Gastroesophageal sphincter (tissue), 3 donors: ENCODE results near the gene ALDOA.

Experiments
- EP300 ChIP-seq: sonication (generic); formaldehyde crosslinking; IDR thresholded peaks from one replicate; pipeline ENCODE4 v1.6.1; 2017; ENCODE audit warnings: antibody characterized with exemption, mild to moderate bottlenecking
- POLR2A ChIP-seq, 2 donors: fragments of 450-650 bp; IDR thresholded peaks; one replicate each; pipeline ENCODE4 v1.6.1; 2017; ENCODE audit warnings: antibody characterized with exemption in 2 of 2, mild to moderate bottlenecking in 2 of 2, moderate library complexity in 1 of 2
- POLR2AphosphoS5 ChIP-seq: sonication (generic); formaldehyde crosslinking; IDR thresholded peaks from one replicate; pipeline ENCODE4 v1.6.1; 2017; ENCODE audit warnings: antibody characterized with exemption
- TF ChIP-seq, protein P1 (sequence below), 4 experiments: fragments of 200-600 bp in 2 of 4; fragments of 450-650 bp in 2 of 4; sonication (generic) in 1 of 4; IDR thresholded peaks; one replicate each; pipeline ENCODE4 v1.5.1; 2017 to 2019; ENCODE audit warnings: antibody characterized with exemption in 4 of 4, mild to moderate bottlenecking in 2 of 4, moderate library complexity in 2 of 4

DNA sequence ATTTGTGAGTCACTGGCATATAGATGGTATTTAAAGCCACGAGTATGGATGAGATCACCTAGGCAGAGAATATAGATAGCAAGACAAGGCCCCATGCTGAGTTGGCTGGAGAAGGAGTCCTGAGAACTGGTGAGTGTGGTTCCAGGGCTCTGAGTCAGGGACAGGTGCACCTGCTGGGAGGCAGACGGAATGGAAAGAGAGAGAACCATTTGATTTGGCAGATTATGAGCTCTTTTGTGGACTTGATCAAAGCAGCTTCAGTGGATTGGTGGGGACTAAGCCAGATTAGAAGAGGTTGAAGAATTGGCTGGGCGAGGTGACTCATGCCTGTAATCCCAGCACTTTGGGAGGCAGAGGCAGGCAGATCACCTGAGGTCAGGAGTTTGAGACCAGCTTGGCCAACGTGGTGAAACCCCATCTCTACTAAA is 46.8 kb upstream of the ALDOA start:
- TF ChIP-seq, protein P1, sequence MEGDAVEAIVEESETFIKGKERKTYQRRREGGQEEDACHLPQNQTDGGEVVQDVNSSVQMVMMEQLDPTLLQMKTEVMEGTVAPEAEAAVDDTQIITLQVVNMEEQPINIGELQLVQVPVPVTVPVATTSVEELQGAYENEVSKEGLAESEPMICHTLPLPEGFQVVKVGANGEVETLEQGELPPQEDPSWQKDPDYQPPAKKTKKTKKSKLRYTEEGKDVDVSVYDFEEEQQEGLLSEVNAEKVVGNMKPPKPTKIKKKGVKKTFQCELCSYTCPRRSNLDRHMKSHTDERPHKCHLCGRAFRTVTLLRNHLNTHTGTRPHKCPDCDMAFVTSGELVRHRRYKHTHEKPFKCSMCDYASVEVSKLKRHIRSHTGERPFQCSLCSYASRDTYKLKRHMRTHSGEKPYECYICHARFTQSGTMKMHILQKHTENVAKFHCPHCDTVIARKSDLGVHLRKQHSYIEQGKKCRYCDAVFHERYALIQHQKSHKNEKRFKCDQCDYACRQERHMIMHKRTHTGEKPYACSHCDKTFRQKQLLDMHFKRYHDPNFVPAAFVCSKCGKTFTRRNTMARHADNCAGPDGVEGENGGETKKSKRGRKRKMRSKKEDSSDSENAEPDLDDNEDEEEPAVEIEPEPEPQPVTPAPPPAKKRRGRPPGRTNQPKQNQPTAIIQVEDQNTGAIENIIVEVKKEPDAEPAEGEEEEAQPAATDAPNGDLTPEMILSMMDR (IDR thresholded peaks at IDR 0.05): no peak
- no peak for TF ChIP-seq EP300
- TF ChIP-seq POLR2A (IDR thresholded peaks at IDR 0.05): no peak
- TF ChIP-seq POLR2AphosphoS5: no peak
